AG04450 (cell line): ENCODE results near the gene CSNK1A1L. TPM values are rescaled to one million over a fixed set of nuclear protein-coding genes. Genes with fewer than 3 reads are reported as not detected.

ENCODE experiments used
- CTCF ChIA-PET: fragments of 300-600, 350-600 bp; formaldehyde crosslinking; extraction: SDS; loops from one replicate; lab custom pipeline; 2022; ENCODE audit warnings: antibody characterized with exemption, inconsistent platforms; lab: Charles Lee
- POLR2A ChIA-PET: fragments of 350-600 bp; formaldehyde crosslinking; extraction: SDS; loops from one replicate; lab custom pipeline; 2021; ENCODE audit warnings: antibody characterized with exemption, inconsistent platforms; lab: Yijun Ruan, JAX
- DNase-seq: peaks from one replicate; pipeline ENCODE4 v3.0.0-alpha.2; 2011; ENCODE audit warnings: low read depth, low spot score
- H3K27ac ChIP-seq: one replicate; pipeline ENCODE4 v1.5.1; 2012; ENCODE audit warnings: low read depth, low read length, control low read depth
- H3K27me3 ChIP-seq: one replicate; pipeline ENCODE4 v1.6.0; 2012; ENCODE audit warnings: low read length; ENCODE audit not compliant: control insufficient read depth, insufficient read depth
- H3K4me3 ChIP-seq: 2 replicates; pipeline ENCODE4 v1.5.1; 2011; ENCODE audit warnings: mild to moderate bottlenecking, low read depth, low read length, control low read depth
- H3K9me3 ChIP-seq: 2 replicates; pipeline ENCODE4 v1.5.1; 2012; ENCODE audit warnings: low read length; ENCODE audit not compliant: control insufficient read depth, insufficient read depth
- polyA plus RNA-seq: library from polyadenylated mRNA; depleted of rRNA; stranded (reverse); fragments of >200 nt; gene quantifications from 2 replicates; pipeline ENCODE4 v1.2.3, GENCODE V29; 2011
- TF ChIP-seq, protein P1 (sequence below): IDR thresholded peaks from 2 replicates; pipeline ENCODE4 v1.5.1; 2011; ENCODE audit warnings: low read depth, low read length, control low read depth, inconsistent platforms

CSNK1A1L gene
- polyA plus RNA-seq, 1 experiment: not detected

DNA sequence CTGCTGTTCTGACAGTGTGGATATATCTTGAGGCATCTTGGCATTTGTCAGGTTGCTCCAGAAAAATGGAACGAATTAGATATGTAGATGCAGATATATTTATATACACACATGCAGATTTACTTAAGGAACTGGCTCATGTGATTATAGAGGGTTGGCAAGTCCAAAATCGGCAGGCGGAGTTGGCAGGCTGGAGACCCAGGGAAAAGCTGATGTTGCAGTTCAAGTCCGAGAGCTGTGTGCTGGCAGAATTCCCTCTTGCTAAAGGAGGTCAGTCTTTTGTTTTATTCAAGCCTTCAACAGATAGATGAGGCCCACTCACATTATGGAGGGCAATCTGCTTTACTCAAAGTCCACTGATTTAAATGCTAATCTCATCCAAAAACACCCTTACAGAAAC, 24.4 kb upstream of the CSNK1A1L start:
- POLR2A ChIA-PET: no interaction called here
- no peak for DNase-seq
- H3K27ac ChIP-seq: no peak overlapping the region
- H3K9me3 ChIP-seq: no peaks in the 10 kb centered on the region
- H3K27me3 ChIP-seq: no peaks in the 10 kb centered on the region
- no peak overlapping the region for H3K4me3 ChIP-seq
- TF ChIP-seq, protein P1, sequence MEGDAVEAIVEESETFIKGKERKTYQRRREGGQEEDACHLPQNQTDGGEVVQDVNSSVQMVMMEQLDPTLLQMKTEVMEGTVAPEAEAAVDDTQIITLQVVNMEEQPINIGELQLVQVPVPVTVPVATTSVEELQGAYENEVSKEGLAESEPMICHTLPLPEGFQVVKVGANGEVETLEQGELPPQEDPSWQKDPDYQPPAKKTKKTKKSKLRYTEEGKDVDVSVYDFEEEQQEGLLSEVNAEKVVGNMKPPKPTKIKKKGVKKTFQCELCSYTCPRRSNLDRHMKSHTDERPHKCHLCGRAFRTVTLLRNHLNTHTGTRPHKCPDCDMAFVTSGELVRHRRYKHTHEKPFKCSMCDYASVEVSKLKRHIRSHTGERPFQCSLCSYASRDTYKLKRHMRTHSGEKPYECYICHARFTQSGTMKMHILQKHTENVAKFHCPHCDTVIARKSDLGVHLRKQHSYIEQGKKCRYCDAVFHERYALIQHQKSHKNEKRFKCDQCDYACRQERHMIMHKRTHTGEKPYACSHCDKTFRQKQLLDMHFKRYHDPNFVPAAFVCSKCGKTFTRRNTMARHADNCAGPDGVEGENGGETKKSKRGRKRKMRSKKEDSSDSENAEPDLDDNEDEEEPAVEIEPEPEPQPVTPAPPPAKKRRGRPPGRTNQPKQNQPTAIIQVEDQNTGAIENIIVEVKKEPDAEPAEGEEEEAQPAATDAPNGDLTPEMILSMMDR: no peak
- CTCF ChIA-PET: no interaction called here

- TF ChIP-seq, protein P1: no peak
- Histone ChIP-seq H3K27me3 (no peaks in the 10 kb centered on the region), H3K9me3 (no peaks in the 10 kb centered on the region), H3K4me3 (peak overlapping the region; percentile 25), H3K27ac (peak overlapping the region; percentile 82)
- ChIA-PET POLR2A (interaction anchor here (0.7 to 0.9 kb wide), 2 partner anchors 15 to 490 kb away, joined by 4 to 6 read pairs; no protein-coding TSS in a partner anchor), CTCF (interaction anchor here (0.7 to 1.5 kb wide), 2 partner anchors 467 to 475 kb away, joined by 3 read pairs; no protein-coding TSS in a partner anchor)
- peak; percentile 72 for DNase-seq
Measured at GRCh38 chr13:37127691-37128241, 22.3 kb upstream of the CSNK1A1L start.

- no peaks in the 10 kb centered on the region for H3K9me3 ChIP-seq
- ChIA-PET POLR2A (no interaction called here), CTCF (no interaction called here)
- no peak for DNase-seq
- TF ChIP-seq, protein P1: no peak
- H3K4me3 ChIP-seq: no peak overlapping the region
- no peaks in the 10 kb centered on the region for H3K27me3 ChIP-seq
- no peak overlapping the region for H3K27ac ChIP-seq
Measured at GRCh38 chr13:37123337-37123736, 17.9 kb upstream of the CSNK1A1L start.

DNA sequence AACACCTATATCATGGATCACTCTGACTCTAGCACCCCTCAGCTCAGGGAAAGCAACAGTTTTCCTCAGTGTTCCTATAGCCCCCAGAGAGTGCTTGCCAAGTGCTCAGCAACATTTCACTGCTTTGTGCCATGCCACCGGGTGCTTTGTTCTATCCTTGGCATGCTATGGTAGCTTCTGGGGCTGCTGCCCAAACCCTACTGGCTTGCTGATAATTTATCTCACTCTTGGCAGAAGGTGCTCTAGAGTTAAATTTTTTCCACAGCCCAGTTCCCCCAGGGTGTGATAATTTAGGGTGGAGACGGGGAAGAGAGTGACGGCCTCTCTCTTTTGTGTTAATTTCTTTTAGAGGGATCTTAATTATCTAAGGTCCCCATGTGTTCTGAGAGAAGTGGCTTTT, 12.6 kb upstream of the CSNK1A1L start:
- TF ChIP-seq, protein P1: no peak
- POLR2A ChIA-PET: no interaction called here
- Histone ChIP-seq H3K4me3 (no peak overlapping the region), H3K9me3 (no peaks in the 10 kb centered on the region), H3K27ac (no peak overlapping the region), H3K27me3 (no peaks in the 10 kb centered on the region)
- CTCF ChIA-PET: no interaction called here
- DNase-seq: no peak

GRCh38 chr13:37114250-37114649, 8.8 kb upstream of the CSNK1A1L start:
- POLR2A ChIA-PET: no interaction called here
- Histone ChIP-seq H3K27ac (no peak overlapping the region), H3K27me3 (no peaks in the 10 kb centered on the region), H3K9me3 (no peaks in the 10 kb centered on the region), H3K4me3 (no peak overlapping the region)
- no peak for DNase-seq
- CTCF ChIA-PET: no interaction called here
- TF ChIP-seq, protein P1: no peak
